ENCODE data around the gene SLC35D1. TPM values are rescaled to one million over a fixed set of nuclear protein-coding genes. Genes with fewer than 3 reads are reported as not detected.

The SLC35D1 gene
- total and polyA plus RNA-seq, 2 experiments from 2014 or later = 9.1 to 14.9 TPM

DNA sequence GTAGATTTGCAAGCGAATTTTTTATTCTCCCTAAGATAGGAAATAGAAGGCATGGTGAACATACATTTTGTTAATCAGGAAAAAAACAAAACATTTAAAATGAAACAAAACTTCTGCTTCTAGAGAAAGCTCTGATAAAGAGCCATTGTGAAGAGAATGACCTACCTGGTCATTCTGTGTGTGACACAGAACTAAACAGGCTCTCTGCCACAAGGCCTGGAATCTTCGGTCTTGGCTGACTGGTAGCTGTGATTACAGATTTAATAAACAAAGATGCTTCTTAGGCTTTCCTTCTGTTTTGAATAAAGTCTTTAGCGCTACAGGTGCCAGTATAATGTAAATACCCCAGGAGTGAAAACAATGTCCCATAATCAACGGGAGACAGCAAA is 22.1 kb downstream of the SLC35D1 start:
- H3K36me3 ChIP-seq (ENCODE audit: low read depth) = peaks cover 14% of the 10 kb centered on the region
- DNase-seq = no peak
- H3K9me2 ChIP-seq (ENCODE audit: insufficient read depth) = no peaks in the 10 kb centered on the region
- H3F3A ChIP-seq (ENCODE audit: insufficient read depth) = no peaks in the 10 kb centered on the region
- H3K27me3 ChIP-seq (replicated peaks; ENCODE audit: insufficient read depth) = no peaks in the 10 kb centered on the region
- H3K4me2 ChIP-seq (ENCODE audit: unreplicated experiment) = no peak overlapping the region
- no peaks in the 10 kb centered on the region for H3K79me2 ChIP-seq (ENCODE audit: insufficient read depth)
- in situ Hi-C loops (cut with MboI) = no loop called here
- H3K4me3 ChIP-seq = no peak overlapping the region
- H2AFZ ChIP-seq = no peak overlapping the region
- H3K27ac ChIP-seq = no peak overlapping the region
- H3K9me3 ChIP-seq (ENCODE audit: low read depth) = no peaks in the 10 kb centered on the region
- WGBS, 2 experiments (ENCODE audit: low coverage in 1 of 2, low lambda C conversion rate in 2 of 2, missing lambda C conversion rate in 2 of 2) = 97 to 99% methylated on average over 4 of the region's 4 CpGs
- TF ChIP-seq EZH2 (IDR thresholded peaks at IDR 0.05; ENCODE audit: insufficient read depth, poor library complexity, severe bottlenecking) (no peak), EZH2phosphoT487 (IDR thresholded peaks at IDR 0.05; ENCODE audit: insufficient read depth, low read depth) (no peak)
- H3K4me1 ChIP-seq (ENCODE audit: insufficient read depth) = no peaks in the 10 kb centered on the region
- H3K9ac ChIP-seq = no peak overlapping the region
- no peaks in the 10 kb centered on the region for H4K20me1 ChIP-seq (ENCODE audit: insufficient read depth)

DNA sequence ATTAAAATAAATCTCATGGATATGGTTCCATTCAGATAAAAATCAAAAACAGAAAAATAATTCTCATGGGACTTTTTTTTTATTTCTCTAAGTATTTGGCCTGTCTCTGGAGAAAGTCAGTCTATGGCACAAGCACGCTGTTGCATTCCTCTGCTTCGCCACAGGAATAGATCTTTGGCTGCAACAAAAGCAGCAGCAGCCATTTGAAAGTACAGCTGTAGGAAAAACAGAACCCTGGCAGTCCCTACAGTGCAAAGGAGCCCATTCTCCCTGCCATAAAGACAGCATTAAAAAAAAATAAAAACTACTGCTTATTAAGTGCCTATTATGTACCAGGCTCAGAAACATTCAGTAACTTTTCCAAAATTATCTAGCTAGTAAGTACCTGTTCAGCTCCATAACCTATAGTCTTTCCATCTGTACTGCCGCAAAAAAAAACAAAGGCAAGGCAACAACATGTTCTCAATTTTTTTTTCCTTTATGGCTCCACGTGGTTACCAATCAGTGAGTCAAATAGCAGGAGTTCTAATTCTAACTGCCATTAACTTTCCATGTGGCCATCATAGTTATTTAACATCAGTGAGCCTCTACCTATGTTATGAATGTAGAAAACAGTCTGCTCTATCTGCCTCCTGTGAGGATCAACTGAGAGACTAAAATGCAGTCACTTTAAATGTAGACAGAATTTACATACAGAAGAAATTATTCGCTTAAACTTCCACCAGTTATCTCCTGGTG is 22.7 kb downstream of the SLC35D1 start:
- Histone ChIP-seq H3F3A (ENCODE audit: insufficient read depth) (no peaks in the 10 kb centered on the region), H3K36me3 (ENCODE audit: low read depth) (peaks cover 12% of the 10 kb centered on the region; the same call in 1 of the 2 replicates), H3K79me2 (ENCODE audit: insufficient read depth) (no peaks in the 10 kb centered on the region), H3K9me3 (ENCODE audit: low read depth) (no peaks in the 10 kb centered on the region), H3K4me3 (no peak overlapping the region), H3K4me1 (ENCODE audit: insufficient read depth) (no peaks in the 10 kb centered on the region), H3K27ac (no peak overlapping the region), H3K9me2 (ENCODE audit: insufficient read depth) (no peaks in the 10 kb centered on the region), H2AFZ (no peak overlapping the region), H4K20me1 (ENCODE audit: insufficient read depth) (no peaks in the 10 kb centered on the region), H3K9ac (no peak overlapping the region), H3K4me2 (ENCODE audit: unreplicated experiment) (no peak overlapping the region), H3K27me3 (replicated peaks; ENCODE audit: insufficient read depth) (no peaks in the 10 kb centered on the region)
- TF ChIP-seq EZH2 (IDR thresholded peaks at IDR 0.05; ENCODE audit: insufficient read depth, poor library complexity, severe bottlenecking) (no peak), EZH2phosphoT487 (IDR thresholded peaks at IDR 0.05; ENCODE audit: insufficient read depth, low read depth) (no peak)
- WGBS, 2 experiments (ENCODE audit: low coverage in 1 of 2, low lambda C conversion rate in 2 of 2, missing lambda C conversion rate in 2 of 2) = 50 to 56% methylated on average over 5 of the region's 5 CpGs
- in situ Hi-C loops (cut with MboI) = no loop called here
- DNase-seq = peak; percentile 18

DNA sequence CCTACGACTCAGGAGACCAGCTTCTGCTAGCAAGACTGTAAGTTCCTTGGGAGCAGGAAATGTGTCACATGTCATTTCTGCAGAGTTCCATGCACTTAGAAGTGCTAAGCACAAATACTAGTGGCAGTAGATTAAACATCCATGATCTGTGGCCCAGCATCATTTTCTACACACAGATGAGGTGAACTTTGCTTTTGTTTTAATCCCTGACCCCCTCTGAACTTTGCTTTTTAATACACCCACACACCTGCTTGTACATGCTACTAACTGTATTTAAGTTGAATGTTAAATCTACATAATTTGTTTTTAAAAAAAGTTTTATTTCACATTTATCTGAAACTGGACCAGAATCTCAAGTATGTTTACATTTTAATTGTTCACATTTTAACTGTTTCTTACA is 24.5 kb downstream of the SLC35D1 start:
- H3K4me3 ChIP-seq = no peak overlapping the region
- no peak overlapping the region for H3K4me2 ChIP-seq (ENCODE audit: unreplicated experiment)
- 95 to 96% methylated on average over 1 of the region's 1 CpG for WGBS, 2 experiments (ENCODE audit: low coverage in 1 of 2, low lambda C conversion rate in 2 of 2, missing lambda C conversion rate in 2 of 2)
- TF ChIP-seq EZH2 (IDR thresholded peaks at IDR 0.05; ENCODE audit: insufficient read depth, poor library complexity, severe bottlenecking) (no peak), EZH2phosphoT487 (IDR thresholded peaks at IDR 0.05; ENCODE audit: insufficient read depth, low read depth) (no peak)
- no peaks in the 10 kb centered on the region for H3F3A ChIP-seq (ENCODE audit: insufficient read depth)
- H3K79me2 ChIP-seq (ENCODE audit: insufficient read depth) = no peaks in the 10 kb centered on the region
- no peak overlapping the region for H3K27ac ChIP-seq
- no peaks in the 10 kb centered on the region for H3K9me2 ChIP-seq (ENCODE audit: insufficient read depth)
- no peaks in the 10 kb centered on the region for H3K4me1 ChIP-seq (ENCODE audit: insufficient read depth)
- no peak overlapping the region for H2AFZ ChIP-seq
- no peaks in the 10 kb centered on the region for H3K9me3 ChIP-seq (ENCODE audit: low read depth)
- no peaks in the 10 kb centered on the region for H3K27me3 ChIP-seq (replicated peaks; ENCODE audit: insufficient read depth)
- H4K20me1 ChIP-seq (ENCODE audit: insufficient read depth) = no peaks in the 10 kb centered on the region
- in situ Hi-C loops (cut with MboI) = no loop called here
- peaks cover 11% of the 10 kb centered on the region; the same call in 1 of the 2 replicates for H3K36me3 ChIP-seq (ENCODE audit: low read depth)
- no peak overlapping the region for H3K9ac ChIP-seq
- no peak for DNase-seq

DNA sequence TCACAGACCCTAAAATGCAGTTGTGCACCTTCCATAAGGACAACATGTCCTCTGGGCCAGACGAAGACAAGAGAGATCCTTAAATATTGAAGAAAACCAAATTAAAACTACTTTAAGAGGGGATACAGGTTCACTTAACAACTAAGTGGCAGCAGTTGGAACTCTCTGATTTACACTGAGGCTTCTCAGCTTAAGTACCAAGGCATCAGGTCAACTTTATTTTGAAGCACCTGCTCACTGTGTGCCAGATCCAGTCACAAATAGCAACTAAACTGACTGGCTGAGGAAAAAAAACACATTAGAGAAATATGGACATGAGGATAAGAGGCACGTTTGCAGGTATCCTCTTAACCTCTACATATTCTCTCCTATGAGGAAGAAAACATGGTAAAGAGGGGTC is 33.2 kb downstream of the SLC35D1 start:
- H3K9ac ChIP-seq = no peak overlapping the region

More for the DNA sequence above, 33.2 kb downstream of the SLC35D1 start:
- 28 to 35% methylated on average over 2 of the region's 2 CpGs for WGBS, 2 experiments (ENCODE audit: low coverage in 1 of 2, low lambda C conversion rate in 2 of 2, missing lambda C conversion rate in 2 of 2)
- Histone ChIP-seq H3K9me3 (ENCODE audit: low read depth) (no peaks in the 10 kb centered on the region), H3K4me1 (ENCODE audit: insufficient read depth) (peaks cover 28% of the 10 kb centered on the region), H3K4me3 (no peak overlapping the region), H4K20me1 (ENCODE audit: insufficient read depth) (no peaks in the 10 kb centered on the region), H3K4me2 (ENCODE audit: unreplicated experiment) (no peak overlapping the region), H3K79me2 (ENCODE audit: insufficient read depth) (peaks cover 4% of the 10 kb centered on the region; the same call in 1 of the 2 replicates), H3F3A (ENCODE audit: insufficient read depth) (peaks cover 48% of the 10 kb centered on the region), H3K36me3 (ENCODE audit: low read depth) (peaks cover 20% of the 10 kb centered on the region; the same call in 1 of the 2 replicates), H3K27me3 (replicated peaks; ENCODE audit: insufficient read depth) (no peaks in the 10 kb centered on the region), H3K27ac (peak overlapping the region; percentile 57; the same call in 1 of the 2 replicates), H3K9me2 (ENCODE audit: insufficient read depth) (no peaks in the 10 kb centered on the region), H2AFZ (no peak overlapping the region)
- TF ChIP-seq EZH2phosphoT487 (IDR thresholded peaks at IDR 0.05; ENCODE audit: insufficient read depth, low read depth) (no peak), EZH2 (IDR thresholded peaks at IDR 0.05; ENCODE audit: insufficient read depth, poor library complexity, severe bottlenecking) (no peak)
- in situ Hi-C loops (cut with MboI) = no loop called here
- no peak for DNase-seq
